ENCODE data around the gene GGA1. TPM values are rescaled to one million over a fixed set of nuclear protein-coding genes. Genes with fewer than 3 reads are reported as not detected.

Gene GGA1
- total and polyA plus RNA-seq, 9 of the 15 experiments (the other 6 are each of a cell fraction or from before 2014, with no cell fraction given), result 1.5 to 69.5 (median 31.6) TPM

DNA sequence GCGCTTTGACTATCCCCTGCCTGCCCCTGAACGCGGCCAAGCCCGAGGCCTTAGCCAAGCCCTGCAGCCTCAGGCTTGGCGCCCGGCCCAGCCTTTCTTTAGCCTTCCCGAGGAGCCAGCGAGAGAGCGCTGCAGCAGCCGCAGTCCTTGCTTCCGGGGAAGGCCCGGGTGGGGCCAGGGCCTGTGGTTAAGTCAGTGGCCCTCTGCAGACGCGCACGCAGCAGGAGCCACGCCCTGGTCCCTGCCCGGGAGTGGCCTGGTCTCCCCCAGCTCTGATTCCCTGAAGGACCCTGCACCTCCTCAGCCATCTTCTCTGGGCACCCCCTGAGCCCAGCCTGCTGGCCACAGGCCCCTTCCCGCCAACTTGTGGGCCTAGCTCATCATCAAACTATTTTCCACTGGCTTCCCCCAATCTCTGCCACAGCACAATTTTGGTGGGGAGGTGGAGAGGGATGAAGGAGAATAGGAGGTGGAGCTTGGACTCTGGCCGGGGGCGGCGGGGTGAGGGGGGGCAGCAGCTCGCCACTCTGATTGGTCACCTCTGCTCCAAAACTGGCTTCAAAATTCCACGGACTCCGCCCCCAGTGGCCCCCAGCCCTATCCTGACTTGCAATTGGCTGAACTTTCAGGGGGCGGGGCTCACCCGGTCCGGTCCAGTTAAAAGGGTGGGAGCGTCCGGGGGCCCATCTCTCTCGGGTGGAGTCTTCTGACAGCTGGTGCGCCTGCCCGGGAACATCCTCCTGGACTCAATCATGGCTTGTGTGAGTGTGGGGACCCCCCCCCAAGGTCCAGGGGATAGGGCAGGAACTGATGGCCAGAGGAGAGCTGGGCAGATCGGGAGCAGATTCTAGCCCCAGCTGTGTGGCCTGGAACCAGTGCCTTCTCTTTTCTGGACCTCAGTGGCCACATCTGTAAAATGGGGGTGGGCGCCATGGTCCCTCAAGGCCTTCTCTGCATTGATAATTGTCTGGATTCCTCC is 66.6 kb downstream of the GGA1 start, which contains the start of gene LGALS1:
LGALS1 (plus strand) TSS at position 686 of the 979 bp plus-strand sequence; CDS start at position 753, 67 bp downstream.
- Histone ChIP-seq H3K9me1 (ENCODE audit: control insufficient read depth, insufficient read depth, low read length) (no peaks in the 10 kb centered on the region), H3K27me3 (ENCODE audit: control insufficient read depth in 2 of 2, insufficient read depth in 2 of 2, low read length in 2 of 2) (no peaks in the 10 kb centered on the region), H3K79me2 (ENCODE audit: control insufficient read depth, insufficient read depth, low read length) (peaks cover 23% of the 10 kb centered on the region), H3K36me3 (ENCODE audit: control insufficient read depth, insufficient read depth, low read length) (peaks cover 5% of the 10 kb centered on the region; the same call in 1 of the 3 replicates), H3K4me2 (ENCODE audit: insufficient read depth, low read length) (peak within 1 kb of the TSS; percentile 86), H3K4me1 (replicated peaks in 1 of 2; ENCODE audit: control insufficient read depth in 2 of 2, insufficient read depth in 2 of 2, low read length in 2 of 2) (peaks cover 2 to 57% of the 10 kb centered on the region in 2 experiments; a peak in 3 of 5 replicates), H3K9me3 (replicated peaks; ENCODE audit: control insufficient read depth, insufficient read depth, low read depth, low read length) (no peaks in the 10 kb centered on the region), H4K20me1 (replicated peaks; ENCODE audit: control insufficient read depth, insufficient read depth, low read length) (no peaks in the 10 kb centered on the region), H2AFZ (ENCODE audit: low read depth, low read length) (peak within 1 kb of the TSS; percentile 71), H3K4me3 (peak within 1 kb of the TSS; percentile 52), H3K27ac (ENCODE audit: extremely low read depth, low read depth, low read length) (peak within 1 kb of the TSS; percentile 85), H3K9ac (ENCODE audit: insufficient read depth in 1 of 2, low read depth in 2 of 2, low read length in 2 of 2) (peak within 1 kb of the TSS; percentile 71 to 87)
- 0% methylated on average over 28 of the region's 34 CpGs for WGBS (ENCODE audit: insufficient coverage, low coverage, missing lambda C conversion rate)
- peak; percentile 93 for FAIRE-seq
- in situ Hi-C loops (cut with MboI) (no loop called here), intact Hi-C loops (cut with micrococcal nuclease) (no loop called here)
- peak; percentile 93 for ATAC-seq
- no TSS peak for BruUV-seq (replicated peaks)
- ChIA-PET CTCF (ENCODE audit: low intra/inter-chr PET ratio) (no interaction called here), POLR2A (interaction anchor here (0.5 to 2.1 kb wide), 15 partner anchors 8 to 163 kb away, joined by 3 to 12 read pairs (median 3); partner anchors contain the start of genes NOL12 and PDXP)
- peak; percentile 90 to 95 (median 91) for DNase-seq (ENCODE audit: extremely low read depth in 1 of 4, low spot score in 3 of 4)
- no peak; the same call in 1 of the 2 replicates for TF ChIP-seq TEAD4 (IDR thresholded peaks at IDR 0.05; ENCODE audit: low read length)
- TF ChIP-seq TEAD4 (CRISPR knock-in tag; IDR thresholded peaks at IDR 0.05; ENCODE audit: borderline replicate concordance), result no peak
- TF ChIP-seq HDAC2 (IDR thresholded peaks at IDR 0.05), result peak; percentile 53
- no peak for TF ChIP-seq ZNF445 (CRISPR knock-in tag; IDR thresholded peaks at IDR 0.05; ENCODE audit: low read depth)
- TF ChIP-seq TAF1 (IDR thresholded peaks at IDR 0.05; ENCODE audit: control insufficient read depth, extremely low read depth, insufficient read depth, low read length, severe bottlenecking), result peak; percentile 53
- TF ChIP-seq TBP (optimal IDR thresholded peaks at IDR 0.05; ENCODE audit: low read depth, low read length), result peak; percentile 76
- TF ChIP-seq SAP30 (IDR thresholded peaks at IDR 0.05; ENCODE audit: borderline replicate concordance, insufficient read depth, low read depth, low read length, poor library complexity, severe bottlenecking), result peak; percentile 62
- no peak for TF ChIP-seq PRPF4 (IDR thresholded peaks at IDR 0.05; ENCODE audit: insufficient read depth, low read depth, low read length, poor library complexity, severe bottlenecking)
- TF ChIP-seq MECOM (CRISPR knock-in tag; IDR thresholded peaks at IDR 0.05), result peak; percentile 60; the same call in 1 of the 2 replicates
- peak; percentile 74 for TF ChIP-seq POLR2A (conservative IDR thresholded peaks at IDR 0.05)
- TF ChIP-seq, protein P1, sequence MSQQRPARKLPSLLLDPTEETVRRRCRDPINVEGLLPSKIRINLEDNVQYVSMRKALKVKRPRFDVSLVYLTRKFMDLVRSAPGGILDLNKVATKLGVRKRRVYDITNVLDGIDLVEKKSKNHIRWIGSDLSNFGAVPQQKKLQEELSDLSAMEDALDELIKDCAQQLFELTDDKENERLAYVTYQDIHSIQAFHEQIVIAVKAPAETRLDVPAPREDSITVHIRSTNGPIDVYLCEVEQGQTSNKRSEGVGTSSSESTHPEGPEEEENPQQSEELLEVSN (IDR thresholded peaks at IDR 0.05; ENCODE audit: borderline replicate concordance in 1 of 2, extremely low read depth in 1 of 2, insufficient read depth in 1 of 2, insufficient read length in 1 of 2, low read depth in 1 of 2, low read length in 1 of 2, poor library complexity in 1 of 2, severe bottlenecking in 1 of 2), result peak; percentile 12 to 36
- TF ChIP-seq HMGN3 (IDR thresholded peaks at IDR 0.05; ENCODE audit: borderline replicate concordance, extremely low read depth, insufficient read length, low read depth, low read length), result peak; percentile 69
- TF ChIP-seq SIN3A (IDR thresholded peaks at IDR 0.05; ENCODE audit: borderline replicate concordance in 2 of 2, control insufficient read depth in 1 of 2, low read depth in 2 of 2, low read length in 2 of 2), result peak in 1 of 2 experiments; percentile 29; a peak in 1 of 4 replicates
- TF ChIP-seq CREB3 (tag; conservative IDR thresholded peaks at IDR 0.05; ENCODE audit: low read depth), result no peak
- TF ChIP-seq RAD21 (CRISPR knock-in tag; conservative IDR thresholded peaks at IDR 0.05 in 1 of 2, IDR thresholded peaks at IDR 0.05 in 1 of 2), result peak in 1 of 2 experiments; percentile 28; a peak in 1 of 4 replicates

All from K562 (cell line).